Astrocyte of the hippocampus (primary cell): ENCODE data around the gene HADHA.
A peak's percentile ranks its signal among the peaks of the same experiment; 100 is the strongest.
"Not testable (repeated sequence)": the region's sequence is repeated elsewhere in the genome, so short reads cannot be mapped to it uniquely, and the experiment has no call there.

Experiments
- DNase-seq: peaks from one replicate; pipeline ENCODE4 v3.0.0; 2011; ENCODE audit warnings: low read depth, low spot score

HADHA gene

DNA sequence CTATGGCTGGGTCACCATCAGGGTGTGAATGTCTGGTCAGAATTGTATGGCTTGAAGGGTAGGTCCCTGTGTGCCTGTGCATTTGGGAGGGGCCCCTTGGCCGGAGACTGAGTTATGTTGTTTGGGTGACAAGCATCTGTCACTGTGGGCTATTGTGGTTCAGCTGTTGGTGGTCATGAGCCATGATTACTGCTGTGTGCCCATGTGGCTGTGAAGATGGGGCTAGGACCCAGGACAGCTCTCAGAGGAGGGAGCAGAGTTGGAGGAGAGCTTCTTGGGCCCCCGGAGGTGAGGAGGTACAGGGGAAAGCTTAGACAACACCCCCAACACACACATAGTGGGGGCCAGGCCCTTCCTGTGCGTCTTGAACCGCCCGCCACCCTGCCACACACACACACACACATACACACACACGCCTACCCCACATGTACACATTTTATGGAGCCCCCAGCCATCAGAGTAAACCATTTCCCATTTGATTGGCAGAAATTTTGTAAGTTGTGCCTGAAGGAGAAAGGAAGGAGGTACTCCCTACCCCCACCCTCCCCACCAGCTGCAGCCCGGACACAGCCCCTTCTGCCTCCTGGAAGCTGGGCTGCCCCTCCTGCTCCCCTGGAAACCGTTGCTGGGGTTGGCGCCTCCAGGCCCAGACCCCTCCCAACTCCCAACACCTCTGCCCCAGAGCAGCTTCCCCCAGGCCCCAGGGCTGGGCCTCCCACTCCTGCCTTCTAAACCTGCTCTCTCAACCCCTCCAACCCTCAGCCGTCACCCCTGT is 69.6 kb downstream of the HADHA start:
- no peak for DNase-seq

GRCh38 chr2:26173776-26174482 is 70.5 kb downstream of the HADHA start:
- no peak for DNase-seq

- DNase-seq = peak; percentile 36
These were observed 71.3 kb downstream of the HADHA start, which contains the start of gene GAREM2 for GRCh38 chr2:26172871-26173775. TSS of gene GAREM2 (plus strand) at chr2:26173088. CDS start at chr2:26173221, 133 bp downstream.

GRCh38 chr2:26172189-26172870 is 72.1 kb downstream of the HADHA start:
- DNase-seq = no peak

DNA sequence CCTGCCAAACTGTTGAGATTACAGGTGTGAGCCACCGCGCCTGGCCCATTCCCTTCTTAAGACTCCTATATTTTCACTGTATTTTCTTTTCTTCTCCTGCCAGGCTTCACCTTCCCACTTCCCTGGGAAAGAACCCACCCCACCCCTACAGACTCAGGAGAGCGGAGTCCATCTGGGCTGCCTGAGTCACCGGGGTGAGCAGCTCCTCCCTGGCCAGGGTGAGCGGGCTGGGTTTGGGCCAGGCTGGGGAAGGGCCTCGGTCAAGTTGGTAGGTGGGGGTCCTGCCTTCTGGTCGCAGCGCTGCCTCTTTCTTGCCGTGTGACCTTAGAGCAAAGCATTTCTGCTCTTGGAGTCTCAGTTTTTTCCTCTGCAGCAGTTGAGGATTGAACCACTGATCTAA is 73.6 kb downstream of the HADHA start:
- no peak for DNase-seq

- no peak for DNase-seq
These were observed 74.6 kb downstream of the HADHA start for GRCh38 chr2:26169681-26170414.

DNA sequence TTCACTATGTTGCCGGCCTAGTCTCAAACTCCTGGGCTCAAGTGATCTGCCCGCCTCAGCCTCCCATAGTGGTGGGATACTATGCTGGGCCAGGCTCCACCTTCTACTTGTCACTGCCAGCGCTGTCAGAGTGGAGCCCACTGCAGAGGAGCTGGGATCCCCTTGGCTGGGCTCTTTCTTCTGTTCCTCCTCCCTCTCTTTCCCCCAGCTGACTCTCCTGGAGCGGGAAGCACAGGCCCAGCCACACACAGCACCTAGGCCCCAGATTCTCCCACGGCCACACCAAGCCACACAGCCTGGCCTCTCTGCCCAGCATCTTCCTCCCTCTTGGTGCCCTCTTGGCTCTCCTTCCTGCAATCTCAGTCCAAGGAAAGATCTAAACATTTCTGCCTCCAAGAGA is 75.2 kb downstream of the HADHA start:
- no peak for DNase-seq

- no peak for DNase-seq
These were observed 75.6 kb downstream of the HADHA start for GRCh38 chr2:26168785-26169184.

- not testable (repeated sequence) for DNase-seq
These were observed 77.9 kb downstream of the HADHA start for GRCh38 chr2:26166541-26166940.

DNA sequence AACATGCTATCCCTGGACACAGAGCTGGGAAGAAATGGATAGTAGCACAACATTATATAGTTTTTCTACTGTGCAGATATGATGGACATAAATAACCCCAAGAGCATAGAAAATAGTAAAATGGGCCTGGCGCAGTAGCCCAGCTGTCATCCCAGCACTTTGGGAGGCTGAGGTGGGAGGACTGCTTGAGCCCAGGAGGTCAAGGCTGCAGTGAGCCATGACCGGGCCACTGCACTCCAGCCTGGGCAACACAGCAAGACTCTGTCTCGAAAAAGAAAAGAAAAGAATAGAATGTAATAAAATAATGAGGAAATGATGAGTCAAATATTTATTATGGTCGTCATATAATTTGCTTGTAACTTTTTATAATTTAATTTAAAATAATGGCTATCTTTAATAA is 79.0 kb downstream of the HADHA start:
- no peak for DNase-seq

DNA sequence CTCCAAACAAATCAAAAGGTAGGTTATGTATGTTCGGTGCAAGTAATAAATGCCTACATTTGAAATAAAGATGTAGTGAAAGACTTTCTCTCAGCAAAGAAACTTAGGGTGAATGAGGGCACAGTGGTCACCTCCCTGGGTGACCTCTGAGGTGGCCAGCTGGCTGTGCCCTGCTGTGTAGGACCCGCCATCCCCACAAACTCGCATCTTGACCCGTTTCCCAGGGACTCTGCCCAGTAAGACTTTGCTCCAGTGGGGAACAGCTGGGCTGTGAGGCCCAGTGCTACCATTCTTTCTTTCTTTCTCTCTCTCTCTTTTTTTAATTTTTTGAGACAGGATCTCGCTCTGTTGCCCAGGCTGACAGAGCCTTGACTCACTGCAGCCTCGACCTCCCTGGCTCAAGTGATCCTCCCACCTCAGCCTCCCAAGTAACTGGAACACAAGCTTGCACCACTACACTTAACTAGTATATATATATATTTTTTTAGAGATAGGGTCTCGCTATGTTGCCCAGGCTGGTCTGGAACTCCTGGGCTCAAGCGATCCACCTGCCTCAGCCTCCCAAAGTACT is 79.7 kb downstream of the HADHA start:
- no peak for DNase-seq

- no peak for DNase-seq
These were observed 80.2 kb downstream of the HADHA start for GRCh38 chr2:26164231-26164630.

DNA sequence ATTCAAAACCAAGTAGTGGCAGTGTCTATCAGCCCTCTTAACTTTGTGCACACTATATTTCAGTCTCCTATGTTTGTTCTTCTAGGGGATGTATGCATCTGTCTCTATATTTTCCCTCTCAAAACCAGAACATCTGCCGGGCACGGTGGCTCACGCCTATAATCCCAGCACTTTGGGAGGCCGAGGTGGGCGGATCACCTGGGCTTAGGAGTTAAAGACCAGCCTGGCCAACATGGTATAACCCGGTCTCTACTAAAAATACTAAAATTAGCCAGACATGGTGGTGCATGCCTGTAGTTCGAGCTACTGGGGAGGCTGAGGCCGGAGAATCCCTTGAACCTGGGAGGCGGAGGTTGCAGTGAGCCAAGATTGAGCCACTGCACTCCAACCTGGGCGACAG is 81.5 kb downstream of the HADHA start:
- DNase-seq = no peak

DNA sequence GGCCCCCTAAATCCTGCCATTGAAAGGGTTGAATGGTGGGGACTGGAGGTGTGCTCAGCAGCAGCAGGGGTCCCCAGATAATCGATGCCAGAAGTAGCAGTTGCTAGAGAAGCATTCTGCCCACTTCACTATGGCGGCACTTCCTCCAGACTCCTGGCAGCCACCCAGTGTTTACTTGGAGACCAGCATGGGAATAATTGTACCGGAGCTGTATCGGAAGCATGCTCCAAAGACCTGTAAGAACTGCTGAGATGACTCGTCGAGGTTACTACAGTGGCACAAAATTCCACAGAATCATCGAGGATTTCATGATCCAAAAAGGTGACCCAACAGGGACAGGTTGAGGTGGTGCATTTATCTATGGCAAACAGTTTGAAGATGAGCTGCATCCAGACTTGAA is 82.5 kb downstream of the HADHA start:
- no peak for DNase-seq

GRCh38 chr2:26157580-26157979 is 86.9 kb downstream of the HADHA start:
- DNase-seq = no peak

GRCh38 chr2:26150243-26150642 is 94.2 kb downstream of the HADHA start:
- no peak for DNase-seq

- DNase-seq = peak; percentile 36
These were observed 95.9 kb downstream of the HADHA start for GRCh38 chr2:26148501-26148900.

DNA sequence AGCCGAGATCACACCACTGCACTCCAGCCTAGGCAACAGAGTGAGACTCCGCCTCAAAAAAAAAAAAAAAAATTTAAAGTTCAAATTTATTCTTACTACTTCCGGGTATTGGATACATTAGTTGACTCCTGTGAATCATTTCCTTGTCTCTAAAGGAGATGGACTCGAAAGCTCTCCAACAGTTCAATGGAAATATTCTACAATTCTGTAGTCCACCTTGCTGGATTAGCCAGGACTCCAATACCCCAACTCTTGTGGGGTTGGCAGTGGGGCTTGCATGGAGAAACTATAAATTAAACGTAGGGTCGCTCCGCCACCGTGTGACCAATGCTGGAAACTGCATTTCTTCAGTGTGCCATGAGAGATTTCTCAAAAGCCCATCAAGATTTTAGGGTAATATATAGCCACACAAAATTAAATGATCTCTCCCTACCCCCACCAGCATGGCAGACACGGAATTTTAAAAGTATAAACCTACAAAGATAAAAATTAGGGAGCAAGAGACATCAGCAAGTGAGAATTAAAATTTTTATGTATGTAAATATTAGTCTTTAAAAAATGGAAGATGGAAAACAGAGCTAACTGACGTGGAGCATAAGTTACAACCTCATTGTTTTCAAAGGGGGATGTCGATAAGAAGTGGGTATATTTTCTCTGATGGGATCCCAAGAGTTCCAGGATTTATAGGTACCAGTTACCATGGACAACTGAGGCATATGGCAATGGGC is 99.3 kb downstream of the HADHA start:
- peak; percentile 74 for DNase-seq

- no peak for DNase-seq
These were observed 100.4 kb downstream of the HADHA start for GRCh38 chr2:26144031-26144430.
